Brain microvascular endothelial cell (primary cell): ENCODE data around the gene MAP3K5.

ENCODE experiments used
- DNase-seq: peaks from one replicate; pipeline ENCODE4 v3.0.0-alpha.2; 2020
- H3K27ac ChIP-seq: fragments of 250-450 bp; sonication (Bioruptor Pico); 2 replicates; pipeline ENCODE4 v1.5.1; 2020; ENCODE audit warnings: mild to moderate bottlenecking, moderate library complexity
- H3K27me3 ChIP-seq: fragments of 250-450 bp; sonication (Bioruptor Pico); replicated peaks from 2 replicates; pipeline ENCODE4 v1.5.1; 2020; ENCODE audit warnings: mild to moderate bottlenecking
- H3K36me3 ChIP-seq: fragments of 250-450 bp; sonication (Bioruptor Pico); replicated peaks from 2 replicates; pipeline ENCODE4 v1.5.1; 2020; ENCODE audit warnings: mild to moderate bottlenecking
- H3K4me3 ChIP-seq: 2 replicates; pipeline ENCODE4 v1.5.1; 2011; ENCODE audit warnings: low read depth, mild to moderate bottlenecking, control low read depth, low read length, moderate library complexity
- in situ Hi-C: cut with HindIII; loops from 2 replicates; pipeline ENCODE4 v1.10.0; 2017; ENCODE audit warnings: low sequenced_read_pairs, low pct_ligation_motif_present
- TF ChIP-seq, protein P1 (sequence below): IDR thresholded peaks from 2 replicates; pipeline ENCODE4 v1.5.1; 2011; ENCODE audit warnings: low read depth, mild to moderate bottlenecking, moderate library complexity, low read length, control low read depth, inconsistent platforms; ENCODE audit errors: missing control alignments

The MAP3K5 gene

DNA sequence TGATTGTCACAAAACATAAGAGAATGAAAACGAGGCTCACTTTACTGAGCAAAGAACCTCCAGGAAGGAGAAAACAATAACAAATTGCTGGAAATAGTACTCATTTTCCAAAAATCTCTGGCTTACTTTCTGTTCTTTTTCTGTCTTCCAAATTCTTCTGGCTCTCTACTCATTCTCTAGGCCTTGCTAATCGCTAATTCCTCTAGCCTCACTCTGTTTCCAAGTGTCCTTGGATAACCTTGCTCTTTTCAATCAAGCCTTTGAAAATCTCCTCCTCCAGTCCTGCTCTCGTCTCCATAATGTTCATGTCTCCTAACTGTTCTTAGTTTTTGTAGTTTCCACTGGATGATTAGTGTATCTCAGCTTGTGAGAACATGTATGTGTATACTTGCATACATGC lies 145.9 kb downstream of the MAP3K5 start:
- H3K36me3 ChIP-seq = no peaks in the 10 kb centered on the region
- in situ Hi-C loops = no loop called here

DNA sequence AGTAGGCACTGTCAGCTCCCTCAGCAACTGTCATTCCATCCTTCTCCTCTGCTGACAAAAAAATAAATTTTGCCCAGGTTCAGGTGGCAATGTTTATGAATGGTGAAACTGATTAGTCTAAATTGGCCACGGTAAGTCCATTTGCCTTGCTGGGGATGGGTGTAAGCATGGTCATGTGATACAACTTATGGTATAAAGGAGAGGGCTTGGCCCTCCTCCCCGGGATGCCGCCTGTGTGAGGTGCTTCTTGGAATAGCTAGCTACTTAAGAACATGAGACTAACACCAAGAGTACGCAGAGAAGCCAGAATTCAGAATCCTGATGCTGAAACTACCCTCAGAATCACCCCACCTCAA lies 147.7 kb downstream of the MAP3K5 start:
- no peak for DNase-seq
- Histone ChIP-seq H3K4me3 (no peak overlapping the region), H3K27ac (no peak overlapping the region), H3K27me3 (no peaks in the 10 kb centered on the region), H3K36me3 (no peaks in the 10 kb centered on the region)
- in situ Hi-C loops = no loop called here
- TF ChIP-seq, protein P1, sequence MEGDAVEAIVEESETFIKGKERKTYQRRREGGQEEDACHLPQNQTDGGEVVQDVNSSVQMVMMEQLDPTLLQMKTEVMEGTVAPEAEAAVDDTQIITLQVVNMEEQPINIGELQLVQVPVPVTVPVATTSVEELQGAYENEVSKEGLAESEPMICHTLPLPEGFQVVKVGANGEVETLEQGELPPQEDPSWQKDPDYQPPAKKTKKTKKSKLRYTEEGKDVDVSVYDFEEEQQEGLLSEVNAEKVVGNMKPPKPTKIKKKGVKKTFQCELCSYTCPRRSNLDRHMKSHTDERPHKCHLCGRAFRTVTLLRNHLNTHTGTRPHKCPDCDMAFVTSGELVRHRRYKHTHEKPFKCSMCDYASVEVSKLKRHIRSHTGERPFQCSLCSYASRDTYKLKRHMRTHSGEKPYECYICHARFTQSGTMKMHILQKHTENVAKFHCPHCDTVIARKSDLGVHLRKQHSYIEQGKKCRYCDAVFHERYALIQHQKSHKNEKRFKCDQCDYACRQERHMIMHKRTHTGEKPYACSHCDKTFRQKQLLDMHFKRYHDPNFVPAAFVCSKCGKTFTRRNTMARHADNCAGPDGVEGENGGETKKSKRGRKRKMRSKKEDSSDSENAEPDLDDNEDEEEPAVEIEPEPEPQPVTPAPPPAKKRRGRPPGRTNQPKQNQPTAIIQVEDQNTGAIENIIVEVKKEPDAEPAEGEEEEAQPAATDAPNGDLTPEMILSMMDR = no peak

More for the DNA sequence above, 145.9 kb downstream of the MAP3K5 start:
- Histone ChIP-seq H3K27me3 (no peaks in the 10 kb centered on the region), H3K27ac (no peak overlapping the region), H3K4me3 (no peak overlapping the region)
- TF ChIP-seq, protein P1 = no peak
- DNase-seq = no peak

DNA sequence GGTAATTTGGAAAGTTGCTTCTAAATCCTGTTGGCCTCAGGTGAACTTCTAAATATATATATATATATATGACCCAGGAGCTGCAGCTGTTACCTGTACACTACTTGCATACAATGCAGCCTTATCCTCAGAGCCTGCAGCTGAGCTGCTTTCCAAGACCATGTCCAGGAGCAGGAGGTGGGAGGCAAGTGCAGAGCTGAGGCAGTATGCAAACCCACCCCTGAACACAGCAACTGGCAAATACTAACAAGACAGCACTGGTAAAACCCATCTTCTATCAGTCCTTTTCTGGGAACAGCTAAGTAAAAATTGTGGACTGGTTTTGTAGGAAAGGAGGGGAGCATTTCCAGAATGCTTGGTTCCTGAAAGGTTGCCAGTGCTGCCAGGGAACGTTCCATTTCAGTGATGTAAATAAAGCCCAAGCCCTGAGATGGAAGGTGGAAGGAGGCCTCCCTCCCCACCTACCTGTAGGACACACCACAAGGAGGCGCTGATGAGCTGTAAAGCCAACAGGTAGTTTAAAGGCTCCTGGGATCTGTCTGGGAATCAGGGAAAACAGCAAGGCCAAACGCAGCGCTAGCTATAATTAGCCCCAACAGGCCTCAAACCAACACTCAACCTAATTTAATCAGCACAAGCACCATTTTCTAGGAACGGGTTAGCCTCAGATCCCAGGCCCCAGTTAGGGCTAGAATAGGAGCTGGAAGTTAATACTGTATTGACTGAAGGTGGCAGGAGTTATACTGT lies 148.3 kb downstream of the MAP3K5 start:
- peak; percentile 77 for DNase-seq
- H3K4me3 ChIP-seq = no peak overlapping the region
- no peak overlapping the region for H3K27ac ChIP-seq
- in situ Hi-C loops = no loop called here
- TF ChIP-seq, protein P1 = peak; percentile 91
- no peaks in the 10 kb centered on the region for H3K27me3 ChIP-seq
- no peaks in the 10 kb centered on the region for H3K36me3 ChIP-seq

DNA sequence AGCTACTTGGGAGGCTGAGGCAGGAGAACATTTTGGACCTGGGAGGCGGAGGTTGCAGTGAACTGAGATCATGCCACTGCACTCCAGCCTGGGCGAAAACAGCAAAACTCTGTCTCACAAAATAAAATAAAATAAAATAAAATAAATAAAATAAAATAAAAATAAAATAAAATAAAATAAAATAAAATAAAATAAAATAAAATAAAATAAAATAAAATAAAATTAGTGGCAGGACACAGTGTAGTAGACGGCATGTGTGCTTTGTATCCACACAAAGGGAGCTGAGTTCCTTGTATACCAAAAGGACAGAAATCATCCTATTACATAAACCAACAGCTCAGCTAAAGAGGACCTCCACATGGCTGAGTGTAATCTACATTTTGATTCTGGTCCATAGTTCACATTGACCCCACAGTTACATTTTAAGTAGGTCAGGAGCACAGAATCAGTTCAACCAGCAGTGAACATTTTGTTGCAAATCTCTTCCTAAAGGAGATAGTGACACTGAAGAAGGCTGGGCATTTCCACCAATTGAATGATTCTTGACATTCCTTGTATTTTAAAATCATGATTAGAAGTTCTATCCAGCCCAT lies 150.3 kb downstream of the MAP3K5 start:
- Histone ChIP-seq H3K36me3 (no peaks in the 10 kb centered on the region), H3K27ac (no peak overlapping the region), H3K4me3 (no peak overlapping the region), H3K27me3 (no peaks in the 10 kb centered on the region)
- TF ChIP-seq, protein P1 = no peak
- in situ Hi-C loops = no loop called here
- no peak for DNase-seq

DNA sequence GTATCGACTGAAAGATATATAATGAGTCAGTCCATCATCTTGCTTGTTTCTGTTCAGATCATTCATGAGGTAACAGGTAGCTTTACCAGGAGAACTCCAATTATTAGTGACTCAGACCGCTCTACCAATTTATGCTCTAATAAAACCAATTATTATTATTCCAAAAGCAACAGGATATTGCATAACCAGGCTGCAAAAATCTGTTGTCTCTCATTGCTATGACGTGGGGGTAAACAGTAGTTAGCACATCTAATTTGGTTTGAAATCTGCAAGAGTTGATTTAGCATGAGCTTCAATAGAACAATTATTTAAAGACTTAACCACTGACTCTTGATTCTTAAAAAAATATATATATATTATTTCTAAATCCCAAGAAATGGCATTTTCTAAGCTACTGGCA lies 151.1 kb downstream of the MAP3K5 start:
- H3K36me3 ChIP-seq = no peaks in the 10 kb centered on the region
- no peaks in the 10 kb centered on the region for H3K27me3 ChIP-seq
- H3K4me3 ChIP-seq = no peak overlapping the region
- no peak overlapping the region for H3K27ac ChIP-seq
- TF ChIP-seq, protein P1 = no peak
- no peak for DNase-seq
- in situ Hi-C loops = no loop called here
